ENCODE measurements around the gene EVX2. TPM values are rescaled to one million over a fixed set of nuclear protein-coding genes. Genes with fewer than 3 reads are reported as not detected.

The EVX2 gene
- total and polyA plus RNA-seq, 8 donors = not detected

DNA sequence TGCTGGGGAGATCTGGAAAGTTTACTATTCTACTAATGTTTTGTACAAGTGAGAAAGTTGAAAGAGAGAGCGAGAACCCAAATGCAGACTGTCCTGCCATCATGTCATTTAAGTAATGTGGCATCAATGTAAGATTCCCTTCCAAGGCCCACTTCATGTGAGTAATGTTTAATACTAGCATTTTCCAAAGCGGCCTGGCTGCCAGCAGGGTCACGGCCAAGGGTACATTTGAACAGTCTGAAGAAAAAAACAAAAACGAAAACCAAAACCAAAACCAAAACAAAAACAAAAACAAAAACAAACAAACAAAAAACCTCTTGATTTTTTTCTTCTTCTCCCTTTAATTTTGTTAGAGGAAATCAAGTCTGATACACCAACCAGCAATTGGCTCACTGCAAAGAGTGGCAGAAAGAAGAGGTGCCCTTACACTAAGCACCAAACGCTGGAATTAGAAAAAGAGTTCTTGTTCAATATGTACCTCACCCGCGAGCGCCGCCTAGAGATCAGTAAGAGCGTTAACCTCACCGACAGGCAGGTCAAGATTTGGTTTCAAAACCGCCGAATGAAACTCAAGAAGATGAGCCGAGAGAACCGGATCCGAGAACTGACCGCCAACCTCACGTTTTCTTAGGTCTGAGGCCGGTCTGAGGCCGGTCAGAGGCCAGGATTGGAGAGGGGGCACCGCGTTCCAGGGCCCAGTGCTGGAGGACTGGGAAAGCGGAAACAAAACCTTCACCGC, 35.0 kb upstream of the EVX2 start:
- 10 to 12% (median 11%) methylated on average over 24 of the region's 24 CpGs for WGBS, 5 donors
- H3K36me3 ChIP-seq = no peaks in the 10 kb centered on the region
- DNase-seq = no peak
- peaks cover 58 to 100% (median 95%) of the 10 kb centered on the region in 3 donors for H3K27me3 ChIP-seq
- no peak overlapping the region for H3K4me3 ChIP-seq
- H3K9me3 ChIP-seq = peaks cover 0 to 23% (median 6%) of the 10 kb centered on the region in 4 donors
- intact Hi-C loops (cut with DNase I; ENCODE audit: low total_unique reads) = no loop called here
- peaks cover 11 to 30% (median 18%) of the 10 kb centered on the region in 4 donors for H3K4me1 ChIP-seq
- H3K27ac ChIP-seq = no peak overlapping the region
- TF ChIP-seq POLR2A (IDR thresholded peaks at IDR 0.05) (no peak), POLR2AphosphoS5 (IDR thresholded peaks at IDR 0.05) (no peak), EP300 (IDR thresholded peaks at IDR 0.05) (no peak)
- TF ChIP-seq, protein P1, sequence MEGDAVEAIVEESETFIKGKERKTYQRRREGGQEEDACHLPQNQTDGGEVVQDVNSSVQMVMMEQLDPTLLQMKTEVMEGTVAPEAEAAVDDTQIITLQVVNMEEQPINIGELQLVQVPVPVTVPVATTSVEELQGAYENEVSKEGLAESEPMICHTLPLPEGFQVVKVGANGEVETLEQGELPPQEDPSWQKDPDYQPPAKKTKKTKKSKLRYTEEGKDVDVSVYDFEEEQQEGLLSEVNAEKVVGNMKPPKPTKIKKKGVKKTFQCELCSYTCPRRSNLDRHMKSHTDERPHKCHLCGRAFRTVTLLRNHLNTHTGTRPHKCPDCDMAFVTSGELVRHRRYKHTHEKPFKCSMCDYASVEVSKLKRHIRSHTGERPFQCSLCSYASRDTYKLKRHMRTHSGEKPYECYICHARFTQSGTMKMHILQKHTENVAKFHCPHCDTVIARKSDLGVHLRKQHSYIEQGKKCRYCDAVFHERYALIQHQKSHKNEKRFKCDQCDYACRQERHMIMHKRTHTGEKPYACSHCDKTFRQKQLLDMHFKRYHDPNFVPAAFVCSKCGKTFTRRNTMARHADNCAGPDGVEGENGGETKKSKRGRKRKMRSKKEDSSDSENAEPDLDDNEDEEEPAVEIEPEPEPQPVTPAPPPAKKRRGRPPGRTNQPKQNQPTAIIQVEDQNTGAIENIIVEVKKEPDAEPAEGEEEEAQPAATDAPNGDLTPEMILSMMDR (IDR thresholded peaks at IDR 0.05) = no peak

DNA sequence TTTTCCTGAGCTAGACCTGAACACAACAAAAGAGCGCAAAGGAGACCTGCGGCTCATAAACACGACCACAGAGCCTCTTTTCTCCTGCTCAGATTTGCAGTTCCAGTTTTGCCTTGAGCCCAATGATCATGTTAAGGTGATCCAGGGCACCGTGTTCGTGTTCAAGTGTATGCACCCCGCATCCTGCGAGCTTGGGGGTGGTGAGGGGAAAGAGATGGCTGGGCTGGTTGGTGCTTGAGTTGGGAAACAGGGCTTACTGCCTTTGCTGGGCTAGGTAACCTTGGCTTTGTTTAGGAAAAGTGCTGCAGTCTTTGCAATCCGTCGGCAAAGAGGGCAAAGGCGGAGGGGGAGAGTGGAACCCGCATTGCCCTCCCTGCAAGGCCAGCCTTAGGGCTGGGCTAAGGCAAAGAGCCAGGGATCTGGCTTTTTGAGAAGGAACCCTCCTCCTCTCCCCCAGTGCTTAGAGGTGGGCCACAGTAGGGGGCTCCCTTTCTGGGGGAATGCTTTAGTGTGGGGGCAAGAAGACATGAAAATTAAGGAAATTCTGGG, 34.1 kb upstream of the EVX2 start:
- Histone ChIP-seq H3K9me3 (peaks cover 0 to 17% (median 6%) of the 10 kb centered on the region in 4 donors), H3K4me3 (no peak overlapping the region), H3K36me3 (no peaks in the 10 kb centered on the region), H3K4me1 (peaks cover 8 to 22% (median 11%) of the 10 kb centered on the region in 4 donors), H3K27ac (no peak overlapping the region), H3K27me3 (peaks cover 55 to 100% (median 95%) of the 10 kb centered on the region in 3 donors)
- no peak for DNase-seq
- WGBS, 5 donors = 10 to 15% (median 10%) methylated on average over 11 of the region's 11 CpGs
- intact Hi-C loops (cut with DNase I; ENCODE audit: low total_unique reads) = no loop called here
- no peak for TF ChIP-seq POLR2AphosphoS5 (IDR thresholded peaks at IDR 0.05)
- TF ChIP-seq EP300 (IDR thresholded peaks at IDR 0.05) = no peak
- TF ChIP-seq, protein P1 (IDR thresholded peaks at IDR 0.05) = no peak
- TF ChIP-seq POLR2A (IDR thresholded peaks at IDR 0.05) = no peak

DNA sequence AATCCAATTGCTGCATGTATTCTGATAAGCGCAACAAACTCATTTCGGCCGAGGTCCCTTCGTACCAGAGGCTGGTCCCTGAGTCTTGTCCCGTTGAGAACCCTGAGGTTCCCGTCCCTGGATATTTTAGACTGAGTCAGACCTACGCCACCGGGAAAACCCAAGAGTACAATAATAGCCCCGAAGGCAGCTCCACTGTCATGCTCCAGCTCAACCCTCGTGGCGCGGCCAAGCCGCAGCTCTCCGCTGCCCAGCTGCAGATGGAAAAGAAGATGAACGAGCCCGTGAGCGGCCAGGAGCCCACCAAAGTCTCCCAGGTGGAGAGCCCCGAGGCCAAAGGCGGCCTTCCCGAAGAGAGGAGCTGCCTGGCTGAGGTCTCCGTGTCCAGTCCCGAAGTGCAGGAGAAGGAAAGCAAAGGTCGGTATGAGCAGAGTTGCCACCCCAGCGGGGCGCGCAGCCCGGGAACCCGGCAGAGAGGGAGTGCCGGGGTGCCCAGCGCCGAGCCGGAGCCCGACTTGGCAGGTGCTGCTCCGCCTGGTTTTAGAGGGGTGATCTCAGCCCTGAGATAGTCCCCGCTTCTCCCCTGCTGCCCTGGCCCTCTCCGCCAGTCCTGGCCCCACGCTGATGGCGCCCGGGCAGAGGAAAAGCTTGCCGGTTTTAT, 33.5 kb upstream of the EVX2 start:
- Histone ChIP-seq H3K9me3 (peaks cover 0 to 12% (median 5%) of the 10 kb centered on the region in 4 donors), H3K36me3 (no peaks in the 10 kb centered on the region), H3K27me3 (peaks cover 55 to 100% (median 95%) of the 10 kb centered on the region in 3 donors), H3K4me3 (no peak overlapping the region), H3K4me1 (peaks cover 2 to 16% (median 5%) of the 10 kb centered on the region in 4 donors), H3K27ac (no peak overlapping the region)
- intact Hi-C loops (cut with DNase I; ENCODE audit: low total_unique reads) = no loop called here
- 16 to 33% (median 21%) methylated on average over 24 to 40 of the region's 40 CpGs for WGBS, 5 donors
- TF ChIP-seq EP300 (IDR thresholded peaks at IDR 0.05) (no peak), POLR2AphosphoS5 (IDR thresholded peaks at IDR 0.05) (no peak), POLR2A (IDR thresholded peaks at IDR 0.05) (no peak)
- TF ChIP-seq, protein P1 (IDR thresholded peaks at IDR 0.05) = no peak
- DNase-seq = no peak

All from stomach (tissue), 9 donors.